ENCODE measurements around the gene RPS8.
"Not testable (repeated sequence)": the region's sequence is repeated elsewhere in the genome, so short reads cannot be mapped to it uniquely, and the experiment has no call there.

RPS8 gene

GRCh38 chr1:44775078-44775929 lies at the start of gene RPS8:
TSS of gene RPS8 (plus strand) at chr1:44775540. CDS start at chr1:44775597, 57 bp downstream.
- peak; percentile 85 for DNase-seq (ENCODE audit: low read depth, low spot score)

- peak; percentile 91 for DNase-seq (ENCODE audit: low read depth, low spot score)
These were observed 44.4 kb upstream of the RPS8 start, which contains the start of gene RNU5D-1 for GRCh38 chr1:44730741-44731512. TSS of gene RNU5D-1 (minus strand) at chr1:44731170.

- DNase-seq (ENCODE audit: low read depth, low spot score), result no peak
These were observed 42.0 kb upstream of the RPS8 start for GRCh38 chr1:44733365-44733764.

- DNase-seq (ENCODE audit: low read depth, low spot score), result no peak
These were observed 41.6 kb upstream of the RPS8 start for GRCh38 chr1:44733784-44734183.

GRCh38 chr1:44735992-44736391 lies 39.3 kb upstream of the RPS8 start:
- no peak for DNase-seq (ENCODE audit: low read depth, low spot score)

GRCh38 chr1:44738953-44739306 lies 36.4 kb upstream of the RPS8 start:
- not testable (repeated sequence) for DNase-seq (ENCODE audit: low read depth, low spot score)

GRCh38 chr1:44739307-44740178 lies 35.8 kb upstream of the RPS8 start, which contains the start of gene KIF2C:
TSS of gene KIF2C (plus strand) at chr1:44739837. CDS start at chr1:44739933, 96 bp downstream.
- DNase-seq (ENCODE audit: low read depth, low spot score), result peak; percentile 92

- no peak for DNase-seq (ENCODE audit: low read depth, low spot score)
These were observed 35.1 kb upstream of the RPS8 start for GRCh38 chr1:44740179-44740617.

- DNase-seq (ENCODE audit: low read depth, low spot score), result no peak
These were observed 32.1 kb upstream of the RPS8 start for GRCh38 chr1:44743211-44743610.

- no peak for DNase-seq (ENCODE audit: low read depth, low spot score)
These were observed 27.5 kb upstream of the RPS8 start for GRCh38 chr1:44747878-44748277.

- no peak for DNase-seq (ENCODE audit: low read depth, low spot score)
These were observed 17.9 kb upstream of the RPS8 start for GRCh38 chr1:44757420-44757819.

- DNase-seq (ENCODE audit: low read depth, low spot score), result no peak
These were observed 16.3 kb upstream of the RPS8 start for GRCh38 chr1:44759077-44759476.

GRCh38 chr1:44760876-44761275 lies 14.5 kb upstream of the RPS8 start:
- DNase-seq (ENCODE audit: low read depth, low spot score), result no peak

GRCh38 chr1:44766421-44766820 lies 8.9 kb upstream of the RPS8 start:
- not testable (repeated sequence) for DNase-seq (ENCODE audit: low read depth, low spot score)

- DNase-seq (ENCODE audit: low read depth, low spot score), result no peak
These were observed 790 bp downstream of the RPS8 start for GRCh38 chr1:44775930-44776729.

- DNase-seq (ENCODE audit: low read depth, low spot score), result no peak
These were observed 1.4 kb downstream of the RPS8 start for GRCh38 chr1:44776730-44777068.

GRCh38 chr1:44777547-44777946 lies 2.2 kb downstream of the RPS8 start:
- no peak for DNase-seq (ENCODE audit: low read depth, low spot score)

GRCh38 chr1:44777969-44778635 lies 2.8 kb downstream of the RPS8 start:
- no peak for DNase-seq (ENCODE audit: low read depth, low spot score)

GRCh38 chr1:44778705-44779576 lies 3.6 kb downstream of the RPS8 start:
- DNase-seq (ENCODE audit: low read depth, low spot score), result no peak

Data from iPS DF 19.7 (cell line).